ENCODE results near the gene IER2. TPM values are rescaled to one million over a fixed set of nuclear protein-coding genes. Genes with fewer than 3 reads are reported as not detected.
A peak's percentile ranks its signal among the peaks of the same experiment; 100 is the strongest.

The IER2 gene
- total and polyA plus RNA-seq, 9 of the 15 experiments (the other 6 are each of a cell fraction or from before 2014, with no cell fraction given), result 4.5 to 205 (median 23.7) TPM

GRCh38 chr19:13146763-13147563, 3.2 kb upstream of the IER2 start (continued):
- TF ChIP-seq ATF6 (CRISPR knock-in tag; IDR thresholded peaks at IDR 0.05) (no peak), TSHZ1 (CRISPR knock-in tag; IDR thresholded peaks at IDR 0.05) (no peak), MGA (IDR thresholded peaks at IDR 0.05) (no peak), ATF2 (CRISPR knock-in tag; IDR thresholded peaks at IDR 0.05) (no peak), NR2C2 (CRISPR knock-in tag; IDR thresholded peaks at IDR 0.05) (no peak), NR2C2 (tag; IDR thresholded peaks at IDR 0.05) (peak; percentile 40; the same call in 1 of the 2 replicates)
